IMR-90 (cell line): ENCODE data around the gene ALDH1A1. TPM values are rescaled to one million over a fixed set of nuclear protein-coding genes. Genes with fewer than 3 reads are reported as not detected.

Experiments used
- ATAC-seq: fragments of 200-7000 bp; cut with Tn5 transposase; 2 replicates; pipeline ENCODE4 v1.9.1; 2020; ENCODE audit warnings: low read depth, mild to moderate bottlenecking, moderate library complexity
- BruUV-seq: library from RNA; stranded (reverse); fragments of 400-500 nt; replicated peaks from 2 replicates; lab custom pipeline; 2021; lab: Mats Ljungman, UMichigan
- CTCF ChIA-PET: fragments of 300-600 bp; formaldehyde crosslinking; extraction: SDS; loops from one replicate; lab custom pipeline; 2021; ENCODE audit warnings: antibody characterized with exemption; lab: Yijun Ruan, JAX
- POLR2A ChIA-PET: fragments of 300-600 bp; sonication (Branson Sonifier 250); formaldehyde crosslinking; loops from one replicate; lab custom pipeline; 2022; ENCODE audit warnings: antibody characterized with exemption; ENCODE audit not compliant: unreplicated experiment; lab: Charles Lee
- DNase-seq: peaks from one replicate; pipeline ENCODE4 v3.0.0; 2013
- H2AFZ ChIP-seq: replicated peaks from 2 replicates; pipeline ENCODE3; 2013; ENCODE audit warnings: low read length, mild to moderate bottlenecking; ENCODE audit not compliant: poor library complexity
- H2AK5ac ChIP-seq: 2 replicates; pipeline ENCODE4 v1.6.1; 2013; ENCODE audit warnings: low read depth, low read length, inconsistent platforms
- H2AK9ac ChIP-seq: replicated peaks from 2 replicates; pipeline ENCODE3; 2013; ENCODE audit warnings: mild to moderate bottlenecking, low read depth, low read length, moderate library complexity; ENCODE audit not compliant: poor library complexity
- H2BK120ac ChIP-seq: 2 replicates; pipeline ENCODE4 v1.6.1; 2013; ENCODE audit warnings: low read depth, low read length, inconsistent platforms
- H2BK15ac ChIP-seq: 3 replicates; pipeline ENCODE4 v1.6.1; 2013; ENCODE audit warnings: low read depth, low read length, inconsistent platforms
- H2BK20ac ChIP-seq: 2 replicates; pipeline ENCODE4 v1.6.1; 2013; ENCODE audit warnings: low read depth, mild to moderate bottlenecking, inconsistent platforms, low read length, moderate library complexity
- H2BK5ac ChIP-seq: 2 replicates; pipeline ENCODE4 v1.6.1; 2013; ENCODE audit warnings: mild to moderate bottlenecking, low read depth, low read length, inconsistent platforms; ENCODE audit not compliant: poor library complexity, severe bottlenecking
- H3K14ac ChIP-seq: replicated peaks from 2 replicates; pipeline ENCODE4 v1.6.1; 2013; ENCODE audit warnings: low read depth, low read length, inconsistent platforms
- H3K18ac ChIP-seq: 2 replicates; pipeline ENCODE4 v1.6.1; 2013; ENCODE audit warnings: low read depth, low read length, control low read depth
- H3K23ac ChIP-seq: 2 replicates; pipeline ENCODE4 v1.6.1; 2013; ENCODE audit warnings: low read depth, low read length, inconsistent platforms
- H3K27ac ChIP-seq: 2 replicates; pipeline ENCODE4 v1.5.1; 2013; ENCODE audit warnings: mild to moderate bottlenecking, control low read depth, low read length; ENCODE audit not compliant: insufficient read depth
- H3K27me3 ChIP-seq: 2 replicates; pipeline ENCODE4 v1.6.1; 2013; ENCODE audit warnings: low read length; ENCODE audit not compliant: control insufficient read depth, insufficient read depth
- H3K36me3 ChIP-seq: 2 replicates; pipeline ENCODE4 v1.6.1; 2013; ENCODE audit warnings: low read length, mixed read lengths; ENCODE audit not compliant: control insufficient read depth, insufficient read depth
- H3K4ac ChIP-seq: 2 replicates; pipeline ENCODE4 v1.6.1; 2013; ENCODE audit warnings: low read depth, low read length, inconsistent platforms
- H3K4me1 ChIP-seq: 2 replicates; pipeline ENCODE4 v1.6.1; 2013; ENCODE audit warnings: low read length, mixed read lengths; ENCODE audit not compliant: control insufficient read depth, insufficient read depth
- H3K4me2 ChIP-seq: 2 replicates; pipeline ENCODE4 v1.6.1; 2013; ENCODE audit warnings: low read depth, mild to moderate bottlenecking, control low read depth, low read length, moderate library complexity
- H3K4me3 ChIP-seq: 2 replicates; pipeline ENCODE4 v1.5.1; 2013; ENCODE audit warnings: low read depth, mild to moderate bottlenecking, control low read depth, low read length, moderate library complexity; ENCODE audit not compliant: insufficient read depth
- H3K56ac ChIP-seq: 2 replicates; pipeline ENCODE4 v1.6.1; 2013; ENCODE audit warnings: low read length, inconsistent platforms; ENCODE audit not compliant: insufficient read depth; ENCODE audit errors: extremely low read depth
- H3K79me1 ChIP-seq, 2 experiments: 2 replicates each; pipeline ENCODE4 v1.6.1; 2013; ENCODE audit warnings: low read length in 2 of 2, inconsistent platforms in 1 of 2, low read depth in 1 of 2
- H3K9ac ChIP-seq: 2 replicates; pipeline ENCODE4 v1.6.1; 2013; ENCODE audit warnings: low read depth, low read length, control low read depth
- H3K9me1 ChIP-seq: 2 replicates; pipeline ENCODE4 v1.6.1; 2013; ENCODE audit warnings: low read length, inconsistent platforms; ENCODE audit not compliant: insufficient read depth
- H3K9me3 ChIP-seq: 2 replicates; pipeline ENCODE4 v1.6.1; 2013; ENCODE audit warnings: low read length; ENCODE audit not compliant: control insufficient read depth, insufficient read depth
- H4K20me1 ChIP-seq: 2 replicates; pipeline ENCODE4 v1.6.1; 2013; ENCODE audit warnings: low read length, inconsistent platforms; ENCODE audit not compliant: insufficient read depth
- H4K5ac ChIP-seq: 2 replicates; pipeline ENCODE4 v1.6.1; 2013; ENCODE audit warnings: mild to moderate bottlenecking, low read depth, low read length, control low read depth
- H4K8ac ChIP-seq, 2 experiments: 2 replicates each; pipeline ENCODE4 v1.6.1; 2013; ENCODE audit warnings: low read depth in 2 of 2, low read length in 2 of 2, control low read depth in 1 of 2, inconsistent platforms in 1 of 2
- H4K91ac ChIP-seq: 2 replicates; pipeline ENCODE4 v1.6.1; 2013; ENCODE audit warnings: low read depth, low read length, inconsistent platforms; ENCODE audit not compliant: insufficient read depth
- BHLHE40 ChIP-seq: fragments of 150-350 bp; IDR thresholded peaks from 2 replicates; pipeline ENCODE4 v1.6.1; 2016; ENCODE audit warnings: mild to moderate bottlenecking, low read depth, low read length
- CEBPB ChIP-seq: IDR thresholded peaks from 2 replicates; pipeline ENCODE4 v1.6.1; 2012; ENCODE audit warnings: low read depth, low read length, improper control_type of control experiment
- MAFK ChIP-seq: IDR thresholded peaks from 2 replicates; pipeline ENCODE4 v1.6.1; 2012; ENCODE audit warnings: low read depth, low read length, improper control_type of control experiment
- MAZ ChIP-seq: IDR thresholded peaks from 2 replicates; pipeline ENCODE4 v1.6.1; 2012; ENCODE audit warnings: low read depth, mild to moderate bottlenecking, low read length, improper control_type of control experiment, moderate library complexity, borderline replicate concordance
- POLR2A ChIP-seq: IDR thresholded peaks from 2 replicates; pipeline ENCODE4 v1.6.1; 2012; ENCODE audit warnings: mild to moderate bottlenecking, low read depth, low read length
- RCOR1 ChIP-seq: IDR thresholded peaks from 2 replicates; pipeline ENCODE4 v1.6.1; 2012; ENCODE audit warnings: mild to moderate bottlenecking, low read length, improper control_type of control experiment; ENCODE audit not compliant: insufficient replicate concordance
- RFX5 ChIP-seq: IDR thresholded peaks from 2 replicates; pipeline ENCODE4 v1.8.0; 2012; ENCODE audit warnings: low read depth, mild to moderate bottlenecking, low read length, moderate library complexity
- WGBS, 2 experiments: methylation state at CpG; one replicate each; pipeline versions ENCODE4 v1.1.5 to v1.1.7; 2013; ENCODE audit warnings: missing lambda C conversion rate in 2 of 2; ENCODE audit not compliant: insufficient read length in 1 of 2; ENCODE audit errors: extremely low coverage in 2 of 2; 5-methylcytosine and 5-hydroxymethylcytosine counted together
- dilution Hi-C: fragments of 300-500 bp; cut with HindIII; formaldehyde crosslinking; loops from one replicate; pipeline ENCODE4 v1.14.3; 2018; ENCODE audit warnings: low sequenced_read_pairs; ENCODE audit not compliant: unreplicated experiment
- in situ Hi-C: fragments of 300-500 bp; cut with MboI; formaldehyde crosslinking; loops from 3 replicates; pipeline ENCODE4 v1.14.3; 2019; ENCODE audit warnings: low sequenced_read_pairs, inconsistent platforms, mixed read lengths
- intact Hi-C: fragments of 100-400 bp; cut with micrococcal nuclease; formaldehyde crosslinking; loops from 2 replicates; pipeline ENCODE4 v1.10.0; 2022
- polyA plus RNA-seq, 3 experiments: library from polyadenylated mRNA; depleted of rRNA; stranded (reverse); fragments of >200 nt; gene quantifications; 2 replicates each; pipeline ENCODE4 v1.2.3, GENCODE V29; 2012; ENCODE audit warnings: low replicate concordance in 1 of 3
- total RNA-seq: library from RNA; depleted of rRNA; stranded (reverse); fragments of >200 nt; gene quantifications from 2 replicates; pipeline ENCODE4 v1.2.3, GENCODE V29; 2012
- TF ChIP-seq, protein P1 (sequence below): fragments of 150-350 bp; IDR thresholded peaks from 2 replicates; pipeline ENCODE4 v1.6.1; 2017; ENCODE audit warnings: mild to moderate bottlenecking, antibody characterized with exemption, low read length, low read depth
- TF ChIP-seq, protein P2 (sequence below): fragments of 150-350 bp; IDR thresholded peaks from 2 replicates; pipeline ENCODE4 v1.6.1; 2016; ENCODE audit warnings: low read depth, mild to moderate bottlenecking, low read length, moderate library complexity, borderline replicate concordance

Gene ALDH1A1
- total and polyA plus RNA-seq, 2 of the 4 experiments (the other 2 are of a cell fraction): not detected

DNA sequence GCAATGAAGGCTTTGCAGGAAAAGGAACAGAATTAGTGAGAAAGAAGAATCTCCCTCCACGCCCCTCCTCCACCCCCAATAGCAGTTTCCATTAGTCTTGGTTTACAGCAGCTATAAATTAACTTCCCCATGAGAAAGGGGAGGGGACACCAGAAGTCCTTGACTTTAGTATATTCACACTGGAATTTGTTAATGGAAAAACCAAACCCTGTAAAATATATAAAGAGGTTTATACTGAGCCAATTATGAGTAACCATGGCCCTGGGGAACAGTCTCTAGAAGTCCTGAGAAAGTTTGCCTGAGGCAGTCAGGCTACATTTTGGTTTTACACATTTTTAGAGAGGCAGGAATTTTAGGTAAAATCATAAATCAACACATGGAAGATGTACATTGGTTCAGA, 88.5 kb downstream of the ALDH1A1 start:
- Histone ChIP-seq H2BK15ac (no peak overlapping the region), H4K91ac (no peak overlapping the region), H2BK20ac (no peak overlapping the region), H3K4me2 (no peak overlapping the region), H2AK5ac (no peak overlapping the region), H2AK9ac (no peak overlapping the region), H3K4ac (no peak overlapping the region), H3K27ac (no peak overlapping the region), H3K9me1 (no peaks in the 10 kb centered on the region), H2AFZ (no peak overlapping the region), H3K23ac (no peak overlapping the region), H2BK120ac (no peak overlapping the region), H3K27me3 (no peaks in the 10 kb centered on the region), H3K56ac (no peak overlapping the region), H3K4me3 (no peak overlapping the region), H3K14ac (no peak overlapping the region), H2BK5ac (no peak overlapping the region), H4K20me1 (no peaks in the 10 kb centered on the region), H3K36me3 (no peaks in the 10 kb centered on the region), H3K79me1 (no peaks in the 10 kb centered on the region), H3K9ac (no peak overlapping the region), H4K8ac (no peak overlapping the region), H3K18ac (no peak overlapping the region), H4K5ac (no peak overlapping the region), H3K4me1 (no peaks in the 10 kb centered on the region), H3K9me3 (no peaks in the 10 kb centered on the region)
- WGBS, 2 experiments: no CpG with 5 or more reads among the region's 1 CpG
- DNase-seq: no peak
- ChIA-PET CTCF (no interaction called here), POLR2A (no interaction called here)
- BruUV-seq: no TSS peak
- in situ Hi-C loops: no loop called here
- ATAC-seq: no peak
- TF ChIP-seq POLR2A (no peak), RFX5 (no peak), RCOR1 (no peak), CEBPB (no peak), MAZ (no peak), BHLHE40 (no peak), MAFK (no peak)
- TF ChIP-seq, protein P1, sequence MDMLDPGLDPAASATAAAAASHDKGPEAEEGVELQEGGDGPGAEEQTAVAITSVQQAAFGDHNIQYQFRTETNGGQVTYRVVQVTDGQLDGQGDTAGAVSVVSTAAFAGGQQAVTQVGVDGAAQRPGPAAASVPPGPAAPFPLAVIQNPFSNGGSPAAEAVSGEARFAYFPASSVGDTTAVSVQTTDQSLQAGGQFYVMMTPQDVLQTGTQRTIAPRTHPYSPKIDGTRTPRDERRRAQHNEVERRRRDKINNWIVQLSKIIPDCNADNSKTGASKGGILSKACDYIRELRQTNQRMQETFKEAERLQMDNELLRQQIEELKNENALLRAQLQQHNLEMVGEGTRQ: no peak
- TF ChIP-seq, protein P2, sequence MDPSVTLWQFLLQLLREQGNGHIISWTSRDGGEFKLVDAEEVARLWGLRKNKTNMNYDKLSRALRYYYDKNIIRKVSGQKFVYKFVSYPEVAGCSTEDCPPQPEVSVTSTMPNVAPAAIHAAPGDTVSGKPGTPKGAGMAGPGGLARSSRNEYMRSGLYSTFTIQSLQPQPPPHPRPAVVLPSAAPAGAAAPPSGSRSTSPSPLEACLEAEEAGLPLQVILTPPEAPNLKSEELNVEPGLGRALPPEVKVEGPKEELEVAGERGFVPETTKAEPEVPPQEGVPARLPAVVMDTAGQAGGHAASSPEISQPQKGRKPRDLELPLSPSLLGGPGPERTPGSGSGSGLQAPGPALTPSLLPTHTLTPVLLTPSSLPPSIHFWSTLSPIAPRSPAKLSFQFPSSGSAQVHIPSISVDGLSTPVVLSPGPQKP: no peak
- dilution Hi-C loops: no loop called here
- intact Hi-C loops: no loop called here
